A673 (cell line): ENCODE measurements around the gene SHISA4. TPM values are rescaled to one million over a fixed set of nuclear protein-coding genes. Genes with fewer than 3 reads are reported as not detected.
"Not testable (repeated sequence)": the region's sequence is repeated elsewhere in the genome, so short reads cannot be mapped to it uniquely, and the experiment has no call there.

Experiments
- BruUV-seq: library from RNA; stranded (reverse); fragments of 400-500 nt; replicated peaks from 2 replicates; lab custom pipeline; 2021; lab: Mats Ljungman, UMichigan
- CTCF ChIA-PET: fragments of 300-600 bp; sonication (Branson Sonifier 250); formaldehyde crosslinking; loops from one replicate; lab custom pipeline; 2022; ENCODE audit warnings: antibody characterized with exemption; lab: Charles Lee
- POLR2A ChIA-PET: fragments of 300-600 bp; sonication (Branson Sonifier 250); formaldehyde crosslinking; loops from one replicate; lab custom pipeline; 2022; ENCODE audit warnings: antibody characterized with exemption; ENCODE audit not compliant: low non-redundant PET; lab: Charles Lee
- DNase-seq: peaks from one replicate; pipeline ENCODE4 v3.0.0-alpha.2; 2015; ENCODE audit warnings: low spot score
- H3K27ac ChIP-seq: fragments of 200-600 bp; sonication (generic); 2 replicates; pipeline ENCODE4 v1.5.1; 2016; ENCODE audit warnings: mixed run types, low read depth, mild to moderate bottlenecking, mixed read lengths, antibody characterized with exemption, low read length; ENCODE audit not compliant: poor library complexity, severe bottlenecking
- H3K27me3 ChIP-seq: fragments of 200-600 bp; sonication (generic); replicated peaks from 2 replicates; pipeline ENCODE4 v1.6.1; 2017; ENCODE audit warnings: mixed run types, low read depth, mild to moderate bottlenecking, mixed read lengths, antibody characterized with exemption, low read length; ENCODE audit not compliant: insufficient read depth, poor library complexity
- H3K36me3 ChIP-seq: fragments of 200-600 bp; sonication (generic); 2 replicates; pipeline ENCODE4 v1.6.1; 2016; ENCODE audit warnings: mixed run types, mild to moderate bottlenecking, mixed read lengths, antibody characterized with exemption, low read length; ENCODE audit not compliant: insufficient read depth, poor library complexity, severe bottlenecking
- H3K4me1 ChIP-seq: fragments of 200-600 bp; sonication (generic); 2 replicates; pipeline ENCODE4 v1.6.1; 2017; ENCODE audit warnings: mixed run types, mild to moderate bottlenecking, mixed read lengths, antibody characterized with exemption, low read length; ENCODE audit not compliant: insufficient read depth, poor library complexity, severe bottlenecking
- H3K4me3 ChIP-seq: fragments of 200-600 bp; sonication (generic); 2 replicates; pipeline ENCODE4 v1.5.1; 2016; ENCODE audit warnings: low read depth, mixed run types, mild to moderate bottlenecking, mixed read lengths, low read length; ENCODE audit not compliant: poor library complexity, severe bottlenecking
- H3K9me3 ChIP-seq: fragments of 200-600 bp; sonication (generic); 2 replicates; pipeline ENCODE4 v1.6.1; 2016; ENCODE audit warnings: mixed run types, low read depth, mild to moderate bottlenecking, mixed read lengths, antibody characterized with exemption, low read length; ENCODE audit not compliant: poor library complexity, severe bottlenecking
- CTCF ChIP-seq: fragments of 300-800, 200-600 bp; sonication (generic); conservative IDR thresholded peaks from 2 replicates; pipeline ENCODE4 v1.5.1; 2017; ENCODE audit warnings: low read depth, mild to moderate bottlenecking, antibody characterized with exemption, low read length, moderate library complexity, mixed read lengths
- EZH2 ChIP-seq: fragments of 200-600 bp; sonication (generic); IDR thresholded peaks from 2 replicates; pipeline ENCODE4 v1.6.1; 2017; ENCODE audit warnings: borderline replicate concordance, low read depth, mild to moderate bottlenecking, mixed read lengths, antibody characterized with exemption, low read length; ENCODE audit not compliant: poor library complexity, severe bottlenecking
- intact Hi-C: fragments of 100-400 bp; cut with micrococcal nuclease; formaldehyde crosslinking; loops from one replicate; pipeline ENCODE4 v1.10.0; 2022; ENCODE audit not compliant: unreplicated experiment
- microRNA-seq: library from miRNA; unstranded; fragments of <30 nt; microRNA quantifications from one replicate; pipeline ENCODE4 v1.2.0, GENCODE V29; 2021
- total RNA-seq: library from RNA; stranded (reverse); gene quantifications from 2 replicates; pipeline ENCODE4 v1.2.3, GENCODE V29; 2021

The SHISA4 gene
- total RNA-seq, 1 experiment from 2014 or later: 1.2 TPM

GRCh38 chr1:201939574-201939973 is 50.9 kb downstream of the SHISA4 start:
- no peak overlapping the region for H3K27ac ChIP-seq
- H3K9me3 ChIP-seq: no peaks in the 10 kb centered on the region
- H3K4me3 ChIP-seq: no peak overlapping the region
- intact Hi-C loops: no loop called here
- TF ChIP-seq CTCF: no peak
- no peak for TF ChIP-seq EZH2
- ChIA-PET CTCF (interaction anchor here (0.6 kb wide), 1 partner anchor 41 kb away, joined by 4 read pairs; no protein-coding TSS in a partner anchor), POLR2A (no interaction called here)
- H3K27me3 ChIP-seq: no peaks in the 10 kb centered on the region
- H3K4me1 ChIP-seq: no peaks in the 10 kb centered on the region
- H3K36me3 ChIP-seq: no peaks in the 10 kb centered on the region
- BruUV-seq: no TSS peak
- no peak for DNase-seq

DNA sequence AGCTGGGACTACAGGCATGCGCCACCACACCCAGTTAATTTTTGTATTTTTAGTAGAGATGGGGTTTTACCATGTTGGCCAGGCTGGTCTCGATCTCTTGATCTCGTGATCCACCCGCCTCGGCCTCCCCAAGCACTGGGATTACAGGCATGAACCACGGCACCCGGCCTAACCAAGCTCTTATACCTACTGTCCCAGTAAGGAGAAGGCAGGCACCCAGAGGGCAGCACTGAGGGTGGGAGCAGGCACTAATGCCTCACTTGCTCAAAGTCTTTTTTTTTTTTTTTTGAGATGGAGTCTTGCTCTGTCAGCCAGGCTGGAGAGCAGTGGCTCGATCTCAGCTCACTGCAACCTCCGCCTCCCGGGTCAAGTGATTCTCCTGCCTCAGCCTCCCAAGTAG is 51.6 kb downstream of the SHISA4 start:
- BruUV-seq, DNase-seq, H3K36me3 ChIP-seq, H3K27me3 ChIP-seq, intact Hi-C loops, H3K4me3 ChIP-seq, H3K9me3 ChIP-seq, POLR2A ChIA-PET, H3K4me1 ChIP-seq, H3K27ac ChIP-seq: not testable (repeated sequence)
- CTCF ChIA-PET: interaction anchor here (0.6 kb wide), 1 partner anchor 42 kb away, joined by 4 read pairs; no protein-coding TSS in a partner anchor

DNA sequence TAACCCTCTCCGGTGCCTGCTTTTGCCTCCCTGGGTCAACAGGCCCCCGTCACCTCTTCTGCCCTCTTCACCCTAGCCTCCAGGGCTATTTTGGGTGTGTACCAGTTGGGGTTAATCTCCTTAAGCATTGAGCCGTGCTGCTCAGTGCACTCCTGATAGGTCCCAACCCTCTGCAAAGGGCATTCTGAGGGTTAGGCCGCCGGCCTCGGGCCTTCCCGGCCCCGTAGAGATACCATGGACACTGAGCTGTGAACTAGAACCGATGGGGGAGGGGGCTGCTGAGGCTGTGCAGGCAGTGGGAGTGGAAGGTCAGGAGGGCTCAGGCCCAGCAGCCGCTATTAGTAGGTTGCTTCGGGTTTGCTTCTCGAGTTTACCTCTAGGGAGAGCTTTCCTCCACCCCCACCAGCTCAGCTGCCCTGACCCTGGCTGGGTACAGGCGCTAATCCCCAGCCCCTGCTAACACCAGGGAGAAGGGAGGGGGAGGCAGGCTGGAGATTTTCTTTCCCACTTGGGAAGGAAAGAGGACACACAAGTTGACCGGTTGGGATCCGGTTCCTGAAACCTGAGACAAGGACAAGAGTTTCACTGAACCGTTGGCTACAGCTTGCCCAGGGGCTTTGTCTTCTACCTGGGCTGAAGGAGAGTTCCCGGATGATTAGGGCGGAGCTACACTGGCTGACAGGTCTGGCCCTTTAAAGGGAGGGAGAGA is 52.9 kb downstream of the SHISA4 start:
- DNase-seq: no peak
- TF ChIP-seq CTCF (no peak), EZH2 (no peak)
- CTCF ChIA-PET: interaction anchor here (0.5 kb wide), 1 partner anchor 13 kb away, joined by 5 read pairs; no protein-coding TSS in a partner anchor
- Histone ChIP-seq H3K27me3 (no peaks in the 10 kb centered on the region), H3K4me1 (peaks cover under 1% of the 10 kb centered on the region), H3K36me3 (no peaks in the 10 kb centered on the region), H3K4me3 (no peak overlapping the region), H3K9me3 (no peaks in the 10 kb centered on the region), H3K27ac (no peak overlapping the region)
- no TSS peak for BruUV-seq
- POLR2A ChIA-PET: no interaction called here
- intact Hi-C loops: no loop called here

DNA sequence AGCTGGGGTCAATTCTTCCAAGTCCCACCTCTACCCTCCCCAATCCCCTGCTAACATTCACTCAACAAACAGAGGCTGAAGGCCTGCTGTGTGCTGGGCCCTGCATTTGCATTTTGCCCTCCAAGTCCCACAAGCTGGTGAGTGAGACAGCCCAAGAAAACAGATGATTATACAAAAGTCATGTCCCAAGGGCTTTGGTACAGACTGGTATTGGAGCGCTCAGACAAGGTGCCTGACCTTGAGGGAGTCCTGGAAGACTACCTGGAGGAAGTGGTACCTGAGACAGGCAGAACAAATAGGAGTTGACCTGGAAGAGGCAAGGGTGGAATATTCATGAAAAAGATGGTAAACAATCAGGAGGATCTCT is 53.4 kb downstream of the SHISA4 start:
- H3K27ac ChIP-seq: no peak overlapping the region
- CTCF ChIA-PET: no interaction called here
- no peak for TF ChIP-seq EZH2

More for the DNA sequence above, 53.4 kb downstream of the SHISA4 start:
- peaks cover 6% of the 10 kb centered on the region for H3K4me1 ChIP-seq
- no TSS peak for BruUV-seq
- DNase-seq: no peak
- H3K9me3 ChIP-seq: no peaks in the 10 kb centered on the region
- H3K27me3 ChIP-seq: no peaks in the 10 kb centered on the region
- POLR2A ChIA-PET: no interaction called here
- H3K36me3 ChIP-seq: no peaks in the 10 kb centered on the region
- H3K4me3 ChIP-seq: no peak overlapping the region
- intact Hi-C loops: no loop called here

Small RNAs within 50 kb of the gene (microRNA-seq; reads per million reads assigned to microRNA genes)
- gene MIR6739: not detected

Other genes starting within 250 kb of the SHISA4 start
- 121 and 136 TPM in 2 replicates for gene IPO9, start 59.7 kb upstream of the SHISA4 start, total RNA-seq
- gene LMOD1, start 57.6 kb downstream of the SHISA4 start, total RNA-seq: 0.20 TPM in 1 of 2 replicates, not detected in the other
- gene TIMM17A, start 66.6 kb downstream of the SHISA4 start, total RNA-seq: 111 and 112 TPM in 2 replicates
- gene RNPEP, start 93.8 kb downstream of the SHISA4 start, total RNA-seq: 59.3 and 74.1 TPM in 2 replicates
- gene ELF3, start 121.7 kb downstream of the SHISA4 start, total RNA-seq: 0.50 and 0.56 TPM in 2 replicates
- gene GPR37L1, start 234.0 kb downstream of the SHISA4 start, total RNA-seq: not detected in 2 replicates